GM23338 (cell line): ENCODE measurements around the gene LMO7. TPM values are rescaled to one million over a fixed set of nuclear protein-coding genes. Genes with fewer than 3 reads are reported as not detected.

Experiments used
- CTCF ChIP-seq, 2 experiments: fragments of 200-600 bp in 1 of 2; sonication (generic) in 1 of 2; conservative IDR thresholded peaks; 2 replicates each; pipeline versions ENCODE4 v1.5.1 to v1.6.1; 2016 to 2017; ENCODE audit warnings: antibody characterized with exemption in 2 of 2, low read depth in 2 of 2, mild to moderate bottlenecking in 2 of 2, moderate library complexity in 1 of 2
- NANOG ChIP-seq: IDR thresholded peaks from 2 replicates; pipeline ENCODE4 v1.6.1; 2016; ENCODE audit warnings: antibody characterized with exemption, borderline replicate concordance
- polyA plus RNA-seq: library from polyadenylated mRNA; unstranded; fragments of >200 nt; fragmentation: Nextera tagmentation; extraction: Ambion mirVana; gene quantifications from 2 replicates; pipeline ENCODE4 v1.2.1, GENCODE V29; 2016
- total RNA-seq: library from RNA; depleted of rRNA; stranded (reverse); fragments of >200 nt; shearing (Covaris generic); gene quantifications from 2 replicates; pipeline ENCODE4 v1.2.3, GENCODE V29; 2014; rRNA removed

LMO7 gene
- total and polyA plus RNA-seq, 2 experiments from 2014 or later = 22.3 to 26.9 TPM

- TF ChIP-seq CTCF (conservative IDR thresholded peaks at IDR 0.05; ENCODE audit: low read depth in 2 of 2) = no peak
- no peak for TF ChIP-seq NANOG
Observed at GRCh38 chr13:75908141-75908540, 272.0 kb downstream of the LMO7 start (continued).

Other genes starting within 250 kb of the LMO7 start
- gene TBC1D4, start 154.2 kb upstream of the LMO7 start, total RNA-seq = 37.1 and 38.2 TPM in 2 replicates
- gene TBC1D4, start 154.2 kb upstream of the LMO7 start, polyA plus RNA-seq = 17.9 and 18.7 TPM in 2 replicates
- 34.9 and 62.8 TPM in 2 replicates for gene COMMD6, start 98.5 kb upstream of the LMO7 start, total RNA-seq
- gene COMMD6, start 98.5 kb upstream of the LMO7 start, polyA plus RNA-seq = 339 and 378 TPM in 2 replicates
- 63.0 and 64.6 TPM in 2 replicates for gene UCHL3, start 86.5 kb upstream of the LMO7 start, total RNA-seq
- 130 and 143 TPM in 2 replicates for gene UCHL3, start 86.5 kb upstream of the LMO7 start, polyA plus RNA-seq